ENCODE data around the gene CARMIL1.

- no peak for TF ChIP-seq EP300 (IDR thresholded peaks at IDR 0.05)
- TF ChIP-seq CTCF (IDR thresholded peaks at IDR 0.05): no peak
These were observed 336.3 kb downstream of the CARMIL1 start for GRCh38 chr6:25615471-25615870.

All from suprapubic skin (tissue), 3 donors.